ENCODE data around the gene RIOK1.
"Not testable (repeated sequence)": the region's sequence is repeated elsewhere in the genome, so short reads cannot be mapped to it uniquely, and the experiment has no call there.

RIOK1 gene

DNA sequence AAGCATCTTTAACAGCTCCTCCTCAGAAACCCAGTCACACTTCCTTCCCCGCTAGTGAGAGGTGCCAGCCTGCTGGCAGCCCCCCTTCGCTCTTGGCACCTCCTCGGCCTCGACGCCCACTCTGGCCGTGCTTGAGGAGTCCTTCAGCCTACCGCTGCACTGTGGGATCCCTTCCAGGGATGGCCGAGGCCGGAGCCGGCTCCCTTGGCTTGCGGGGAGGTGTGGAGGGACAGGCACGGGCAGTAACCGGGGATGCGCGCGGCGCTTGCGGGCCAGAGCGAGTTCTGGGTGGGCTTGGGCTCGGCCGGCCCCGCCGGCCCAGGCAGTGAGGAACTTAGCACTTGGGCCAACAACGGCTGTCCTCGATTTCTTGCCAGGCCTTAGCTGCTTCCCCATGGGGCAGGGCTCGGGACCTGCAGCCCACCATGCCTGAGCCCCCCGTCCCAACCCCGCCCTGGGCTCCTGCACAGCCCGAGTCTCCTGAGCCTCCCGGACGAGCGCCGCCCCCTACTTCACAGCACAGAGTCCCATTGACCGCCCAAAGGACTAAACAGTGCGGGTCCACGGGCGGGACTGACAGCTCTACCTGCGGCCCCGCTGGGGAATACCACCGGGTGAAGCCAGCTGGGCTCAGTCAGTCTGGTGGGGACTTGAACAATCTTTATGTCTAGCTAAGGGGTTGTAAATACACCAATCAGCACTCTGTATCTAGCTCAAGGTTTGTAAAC is 51.6 kb downstream of the RIOK1 start:
- no peak for DNase-seq (ENCODE audit: low spot score)

DNA sequence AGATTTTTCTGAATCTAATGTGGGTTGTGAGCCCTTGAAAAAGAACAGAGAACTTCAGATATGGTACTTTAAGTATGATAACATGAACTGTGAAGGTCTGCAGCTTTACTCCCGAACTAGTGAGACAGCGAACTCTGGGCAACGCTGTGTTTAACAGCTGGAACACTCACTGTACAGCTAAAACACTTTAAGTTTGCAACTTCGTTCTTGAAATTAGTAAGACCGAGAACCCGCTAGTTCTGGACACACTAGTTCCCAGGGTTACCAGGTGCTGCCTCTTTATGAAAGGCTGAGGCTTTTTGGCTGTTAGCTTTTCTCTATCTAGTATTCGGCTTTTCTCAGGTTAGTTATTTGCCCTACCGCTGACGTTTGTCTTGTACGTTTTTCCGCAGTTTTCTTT is 52.9 kb downstream of the RIOK1 start:
- no peak for DNase-seq (ENCODE audit: low spot score)

DNA sequence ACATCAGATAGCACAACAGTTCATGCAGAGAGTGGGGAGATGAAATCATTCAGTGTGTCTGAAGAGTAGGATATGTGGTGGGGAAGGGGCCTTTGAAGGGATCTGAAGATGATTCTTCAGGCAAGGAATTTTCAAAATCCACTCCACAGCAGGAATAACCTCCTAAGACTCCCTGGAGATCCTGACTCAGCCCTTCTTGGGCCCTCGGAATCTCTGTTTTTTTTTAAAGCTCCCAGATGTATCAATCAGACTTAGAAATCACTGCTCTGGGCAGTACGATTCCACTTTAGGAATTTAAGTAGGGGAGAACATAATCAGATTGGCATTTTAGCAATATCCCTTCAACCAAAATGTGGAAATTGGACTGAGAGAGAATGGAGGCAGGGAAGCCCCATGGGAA is 55.5 kb downstream of the RIOK1 start:
- DNase-seq (ENCODE audit: low spot score), result no peak

DNA sequence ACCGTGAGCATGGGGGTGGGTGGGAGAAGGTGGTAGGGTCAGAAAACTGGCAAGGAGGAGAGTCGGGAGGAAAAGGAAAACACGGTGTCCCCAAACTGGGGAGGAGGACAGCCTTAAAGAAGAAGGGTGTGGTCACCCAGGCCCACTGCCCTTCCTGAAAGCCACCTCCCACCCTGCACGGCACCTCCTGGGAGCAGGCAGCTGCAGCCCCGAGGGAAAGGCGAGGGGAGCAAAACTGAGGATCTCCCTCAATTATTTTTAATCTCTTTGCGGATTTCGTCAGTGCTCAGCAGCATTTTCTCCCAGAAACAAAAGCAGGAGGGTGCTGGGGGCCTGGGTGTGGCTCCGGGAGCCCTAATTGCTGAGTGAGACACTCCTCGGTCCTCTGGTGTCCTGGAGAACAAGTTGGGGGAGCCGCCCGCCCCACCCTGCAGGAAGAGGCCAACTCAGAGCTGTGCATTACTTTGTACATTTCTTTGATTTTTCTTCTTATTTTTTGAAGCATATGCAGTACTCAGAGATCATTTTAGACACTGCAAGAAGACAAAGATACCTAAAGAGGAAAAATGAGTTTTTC is 56.4 kb downstream of the RIOK1 start:
- no peak for DNase-seq (ENCODE audit: low spot score)

- no peak for DNase-seq (ENCODE audit: low spot score)
Observed at GRCh38 chr6:7446619-7447325, 57.2 kb downstream of the RIOK1 start.

- DNase-seq (ENCODE audit: low spot score), result no peak
Observed at GRCh38 chr6:7448232-7448631, 58.6 kb downstream of the RIOK1 start.

GRCh38 chr6:7449018-7449417 is 59.4 kb downstream of the RIOK1 start:
- DNase-seq (ENCODE audit: low spot score), result no peak

- DNase-seq (ENCODE audit: low spot score), result no peak
Observed at GRCh38 chr6:7451326-7451725, 61.7 kb downstream of the RIOK1 start.

DNA sequence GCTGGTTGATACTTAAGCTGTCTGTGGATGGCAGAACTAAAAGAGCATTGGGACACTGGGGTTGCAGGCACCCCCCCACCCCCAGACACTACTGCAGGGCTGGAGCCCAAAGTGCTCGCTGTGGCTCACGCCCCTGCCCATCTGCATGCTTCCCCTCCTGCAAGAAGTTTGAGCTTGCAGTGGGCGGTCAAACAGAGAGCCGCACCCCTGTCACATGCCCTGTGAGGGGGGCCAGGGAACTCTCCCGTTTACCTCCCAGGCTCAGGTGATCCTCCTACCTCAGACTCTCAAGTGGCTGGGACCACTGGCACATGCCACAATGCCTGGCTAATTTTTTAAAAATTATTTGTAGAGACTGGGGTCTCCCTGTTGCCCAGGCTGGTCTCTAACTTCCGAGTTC is 63.3 kb downstream of the RIOK1 start:
- DNase-seq (ENCODE audit: low spot score), result no peak

- DNase-seq (ENCODE audit: low spot score), result no peak
Observed at GRCh38 chr6:7454696-7455358, 65.2 kb downstream of the RIOK1 start.

- not testable (repeated sequence) for DNase-seq (ENCODE audit: low spot score)
Observed at GRCh38 chr6:7456302-7456701, 66.7 kb downstream of the RIOK1 start.

GRCh38 chr6:7461416-7461815 is 71.8 kb downstream of the RIOK1 start:
- DNase-seq (ENCODE audit: low spot score), result no peak

DNA sequence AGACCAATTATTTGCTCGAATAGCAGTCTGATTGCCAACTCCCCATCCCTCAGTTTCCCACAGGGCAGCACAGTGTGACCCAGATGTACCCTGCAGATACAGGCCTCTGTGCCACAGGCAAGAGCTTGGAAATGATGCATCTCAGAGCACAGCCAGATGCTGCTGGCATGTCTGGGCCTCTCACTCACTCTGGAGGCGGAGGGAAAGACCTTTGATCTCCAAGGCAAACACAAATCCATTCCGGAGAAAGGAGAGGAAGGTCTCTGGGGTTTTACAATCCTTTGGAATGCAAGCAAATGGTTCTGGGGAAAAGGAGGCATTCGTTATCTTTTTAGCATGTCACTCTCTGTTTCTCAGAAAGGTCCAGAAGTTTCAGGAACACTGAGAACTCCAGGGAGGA is 74.2 kb downstream of the RIOK1 start:
- no peak for DNase-seq (ENCODE audit: low spot score)

- DNase-seq (ENCODE audit: low spot score), result no peak
Observed at GRCh38 chr6:7467007-7467897, 77.6 kb downstream of the RIOK1 start.

All from D341Med (cell line).